Gastroesophageal sphincter (tissue), 3 donors: ENCODE measurements around the gene LRRC73.

Experiments used
- POLR2A ChIP-seq, 2 donors: fragments of 450-650 bp; IDR thresholded peaks; one replicate each; pipeline ENCODE4 v1.6.1; 2017; ENCODE audit warnings: antibody characterized with exemption in 2 of 2, mild to moderate bottlenecking in 2 of 2, moderate library complexity in 1 of 2
- POLR2AphosphoS5 ChIP-seq: sonication (generic); formaldehyde crosslinking; IDR thresholded peaks from one replicate; pipeline ENCODE4 v1.6.1; 2017; ENCODE audit warnings: antibody characterized with exemption
- TF ChIP-seq, protein P1 (sequence below), 4 experiments: fragments of 200-600 bp in 2 of 4; fragments of 450-650 bp in 2 of 4; sonication (generic) in 1 of 4; IDR thresholded peaks; one replicate each; pipeline ENCODE4 v1.5.1; 2017 to 2019; ENCODE audit warnings: antibody characterized with exemption in 4 of 4, mild to moderate bottlenecking in 2 of 4, moderate library complexity in 2 of 4

DNA sequence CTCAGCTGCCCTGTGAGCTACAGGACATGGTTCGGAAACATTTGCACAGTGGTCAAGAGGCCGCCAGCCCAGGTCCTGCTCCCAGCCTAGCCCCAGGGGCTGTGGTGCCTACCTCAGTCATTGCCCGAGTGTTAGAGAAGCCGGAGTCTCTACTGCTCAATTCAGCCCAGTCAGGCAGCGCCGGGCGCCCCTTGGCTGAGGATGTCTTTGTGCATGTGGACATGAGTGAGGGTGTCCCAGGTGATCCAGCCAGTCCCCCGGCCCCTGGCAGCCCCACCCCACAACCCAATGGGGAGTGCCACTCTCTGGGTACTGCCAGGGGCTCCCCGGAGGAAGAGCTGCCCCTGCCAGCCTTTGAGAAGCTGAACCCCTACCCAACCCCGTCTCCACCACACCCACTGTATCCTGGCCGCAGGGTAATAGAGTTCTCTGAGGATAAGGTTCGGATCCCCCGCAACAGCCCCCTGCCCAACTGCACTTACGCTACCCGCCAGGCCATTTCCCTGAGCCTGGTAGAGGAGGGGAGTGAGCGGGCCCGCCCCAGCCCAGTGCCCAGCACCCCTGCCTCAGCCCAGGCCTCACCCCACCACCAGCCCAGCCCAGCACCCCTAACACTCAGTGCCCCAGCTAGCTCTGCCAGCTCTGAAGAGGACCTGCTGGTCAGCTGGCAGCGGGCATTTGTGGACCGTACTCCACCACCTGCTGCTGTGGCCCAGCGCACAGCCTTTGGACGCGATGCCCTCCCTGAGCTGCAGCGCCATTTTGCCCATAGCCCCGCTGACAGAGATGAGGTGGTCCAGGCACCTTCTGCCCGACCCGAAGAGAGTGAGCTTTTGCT lies 5.2 kb downstream of the LRRC73 start:
- TF ChIP-seq, protein P1, sequence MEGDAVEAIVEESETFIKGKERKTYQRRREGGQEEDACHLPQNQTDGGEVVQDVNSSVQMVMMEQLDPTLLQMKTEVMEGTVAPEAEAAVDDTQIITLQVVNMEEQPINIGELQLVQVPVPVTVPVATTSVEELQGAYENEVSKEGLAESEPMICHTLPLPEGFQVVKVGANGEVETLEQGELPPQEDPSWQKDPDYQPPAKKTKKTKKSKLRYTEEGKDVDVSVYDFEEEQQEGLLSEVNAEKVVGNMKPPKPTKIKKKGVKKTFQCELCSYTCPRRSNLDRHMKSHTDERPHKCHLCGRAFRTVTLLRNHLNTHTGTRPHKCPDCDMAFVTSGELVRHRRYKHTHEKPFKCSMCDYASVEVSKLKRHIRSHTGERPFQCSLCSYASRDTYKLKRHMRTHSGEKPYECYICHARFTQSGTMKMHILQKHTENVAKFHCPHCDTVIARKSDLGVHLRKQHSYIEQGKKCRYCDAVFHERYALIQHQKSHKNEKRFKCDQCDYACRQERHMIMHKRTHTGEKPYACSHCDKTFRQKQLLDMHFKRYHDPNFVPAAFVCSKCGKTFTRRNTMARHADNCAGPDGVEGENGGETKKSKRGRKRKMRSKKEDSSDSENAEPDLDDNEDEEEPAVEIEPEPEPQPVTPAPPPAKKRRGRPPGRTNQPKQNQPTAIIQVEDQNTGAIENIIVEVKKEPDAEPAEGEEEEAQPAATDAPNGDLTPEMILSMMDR (IDR thresholded peaks at IDR 0.05), result no peak
- TF ChIP-seq POLR2AphosphoS5, result no peak
- no peak for TF ChIP-seq POLR2A (IDR thresholded peaks at IDR 0.05)
